ENCODE data around the gene CCDC50.

Gene CCDC50

GRCh38 chr3:191345334-191345733, 16.1 kb downstream of the CCDC50 start:
- TF ChIP-seq EZH2phosphoT487 (conservative IDR thresholded peaks at IDR 0.05; ENCODE audit: low read length) (no peak), CTCF (IDR thresholded peaks at IDR 0.05; ENCODE audit: insufficient read depth, low read length, poor library complexity, severe bottlenecking) (no peak)
- Histone ChIP-seq H3K27me3 (ENCODE audit: low read length) (no peaks in the 10 kb centered on the region), H3K27ac (ENCODE audit: low read depth, low read length) (no peak overlapping the region), H3K9me2 (replicated peaks; ENCODE audit: insufficient read depth, low read length) (no peaks in the 10 kb centered on the region), H4K20me1 (ENCODE audit: low read depth, low read length) (no peaks in the 10 kb centered on the region), H3K9ac (ENCODE audit: low read length) (no peak overlapping the region), H3K79me2 (ENCODE audit: insufficient read depth, low read length) (no peaks in the 10 kb centered on the region), H3K36me3 (ENCODE audit: low read length) (no peaks in the 10 kb centered on the region), H2AFZ (ENCODE audit: low read depth, low read length, severe bottlenecking) (no peak overlapping the region), H3K4me2 (ENCODE audit: low read depth, low read length, poor library complexity, severe bottlenecking) (no peak overlapping the region), H3F3A (ENCODE audit: insufficient read depth) (no peaks in the 10 kb centered on the region), H3K9me3 (ENCODE audit: insufficient read depth, low read length) (no peaks in the 10 kb centered on the region), H3K4me3 (ENCODE audit: insufficient read depth, low read length, poor library complexity, severe bottlenecking) (no peak overlapping the region)

GRCh38 chr3:191347228-191347627, 18.0 kb downstream of the CCDC50 start:
- Histone ChIP-seq H3K27ac (ENCODE audit: low read depth, low read length) (no peak overlapping the region), H3K9me2 (replicated peaks; ENCODE audit: insufficient read depth, low read length) (no peaks in the 10 kb centered on the region), H3K4me2 (ENCODE audit: low read depth, low read length, poor library complexity, severe bottlenecking) (no peak overlapping the region), H3K9me3 (ENCODE audit: insufficient read depth, low read length) (no peaks in the 10 kb centered on the region), H3F3A (ENCODE audit: insufficient read depth) (no peaks in the 10 kb centered on the region), H3K4me3 (ENCODE audit: insufficient read depth, low read length, poor library complexity, severe bottlenecking) (no peak overlapping the region), H3K27me3 (ENCODE audit: low read length) (no peaks in the 10 kb centered on the region), H2AFZ (ENCODE audit: low read depth, low read length, severe bottlenecking) (no peak overlapping the region), H4K20me1 (ENCODE audit: low read depth, low read length) (no peaks in the 10 kb centered on the region), H3K79me2 (ENCODE audit: insufficient read depth, low read length) (no peaks in the 10 kb centered on the region), H3K36me3 (ENCODE audit: low read length) (no peaks in the 10 kb centered on the region), H3K9ac (ENCODE audit: low read length) (no peak overlapping the region)
- TF ChIP-seq EZH2phosphoT487 (conservative IDR thresholded peaks at IDR 0.05; ENCODE audit: low read length) (no peak), CTCF (IDR thresholded peaks at IDR 0.05; ENCODE audit: insufficient read depth, low read length, poor library complexity, severe bottlenecking) (no peak)

GRCh38 chr3:191348098-191348497, 18.9 kb downstream of the CCDC50 start:
- H3K9ac ChIP-seq (ENCODE audit: low read length) = no peak overlapping the region
- no peaks in the 10 kb centered on the region for H3K9me2 ChIP-seq (replicated peaks; ENCODE audit: insufficient read depth, low read length)
- TF ChIP-seq CTCF (IDR thresholded peaks at IDR 0.05; ENCODE audit: insufficient read depth, low read length, poor library complexity, severe bottlenecking) = no peak
- TF ChIP-seq EZH2phosphoT487 (conservative IDR thresholded peaks at IDR 0.05; ENCODE audit: low read length) = no peak
- no peak overlapping the region for H2AFZ ChIP-seq (ENCODE audit: low read depth, low read length, severe bottlenecking)
- no peaks in the 10 kb centered on the region for H3K36me3 ChIP-seq (ENCODE audit: low read length)
- no peaks in the 10 kb centered on the region for H3K9me3 ChIP-seq (ENCODE audit: insufficient read depth, low read length)
- no peaks in the 10 kb centered on the region for H3F3A ChIP-seq (ENCODE audit: insufficient read depth)
- H4K20me1 ChIP-seq (ENCODE audit: low read depth, low read length) = no peaks in the 10 kb centered on the region
- no peak overlapping the region for H3K4me3 ChIP-seq (ENCODE audit: insufficient read depth, low read length, poor library complexity, severe bottlenecking)
- no peak overlapping the region for H3K4me2 ChIP-seq (ENCODE audit: low read depth, low read length, poor library complexity, severe bottlenecking)
- no peak overlapping the region for H3K27ac ChIP-seq (ENCODE audit: low read depth, low read length)
- no peaks in the 10 kb centered on the region for H3K27me3 ChIP-seq (ENCODE audit: low read length)
- H3K79me2 ChIP-seq (ENCODE audit: insufficient read depth, low read length) = no peaks in the 10 kb centered on the region

All from SU-DHL-6 (cell line).